Measurements from ENCODE around the gene PAXX. TPM values are rescaled to one million over a fixed set of nuclear protein-coding genes. Genes with fewer than 3 reads are reported as not detected.

PAXX gene
- total RNA-seq, 4 donors from 2014 or later: 49.3 to 85.2 (median 66.0) TPM

DNA sequence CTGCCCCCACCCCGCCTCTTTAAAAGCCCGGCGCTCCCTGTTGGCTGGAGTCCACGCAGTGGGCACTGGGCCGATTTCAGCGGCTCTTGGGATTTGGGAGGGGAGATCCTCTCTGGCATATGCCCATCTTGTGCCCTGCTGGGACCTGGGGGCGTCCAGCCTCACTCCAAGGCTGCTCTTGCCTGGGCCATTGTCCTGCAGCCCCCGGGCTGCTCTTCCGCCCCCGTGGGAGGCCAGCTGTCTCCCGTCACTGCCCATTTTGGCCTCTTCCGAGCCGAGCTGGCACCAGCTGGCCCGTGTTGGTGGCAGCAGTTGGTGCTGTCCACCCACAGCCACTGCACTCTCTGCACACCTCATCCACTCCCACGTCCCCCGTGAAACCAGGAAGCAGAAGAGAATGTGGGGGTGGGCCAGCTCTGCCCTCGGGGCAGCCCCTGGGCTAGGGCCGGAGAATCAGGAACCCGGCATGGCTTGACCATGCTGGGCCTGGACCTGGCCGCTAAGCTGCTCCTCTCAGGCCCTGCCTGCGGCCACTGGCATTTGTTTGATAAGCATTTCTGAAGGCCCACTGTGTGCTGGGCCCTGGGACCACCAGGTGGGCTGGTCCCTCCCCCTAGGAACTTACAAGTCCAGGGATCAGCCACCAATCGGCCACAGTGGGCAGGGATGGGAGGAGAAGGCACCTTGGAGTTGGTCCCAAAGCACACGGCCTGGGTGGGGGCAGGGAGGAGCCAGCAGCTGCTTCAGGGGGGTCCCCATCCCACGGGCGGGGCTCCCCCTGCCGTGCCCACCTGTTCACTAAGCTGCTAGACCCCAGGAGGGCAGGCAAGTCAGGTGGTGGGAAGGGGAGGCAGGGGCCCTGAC lies 45.0 kb upstream of the PAXX start:
- in situ Hi-C loops (cut with MboI; ENCODE audit: low pct_ligation_motif_present in 1 of 4, low pct_unique_long_range_greater_than_20kb in 1 of 4, low sequenced_read_pairs in 3 of 4): no loop called here
- DNase-seq: no peak
- Histone ChIP-seq H3K9me3 (no peaks in the 10 kb centered on the region), H3K36me3 (peaks cover 0 to 5% (median 3%) of the 10 kb centered on the region in 4 donors), H3K4me3 (no peak overlapping the region), H3K27ac (peak overlapping the region in 3 of 4 donors; percentile 90 to 93 (median 93)), H3K27me3 (no peaks in the 10 kb centered on the region), H3K4me1 (peaks cover 10 to 47% (median 33%) of the 10 kb centered on the region in 4 donors)
- WGBS, 2 donors (ENCODE audit: low coverage in 1 of 2): 73% methylated on average over 24 of the region's 26 CpGs; no CpG with 5 or more reads in 1 of the 2 donors
- no peak for TF ChIP-seq POLR2A (IDR thresholded peaks at IDR 0.05)
- no peak for TF ChIP-seq POLR2AphosphoS5 (IDR thresholded peaks at IDR 0.05)
- TF ChIP-seq EP300 (IDR thresholded peaks at IDR 0.05; ENCODE audit: low read depth): no peak
- no peak for TF ChIP-seq CTCF (IDR thresholded peaks at IDR 0.05)
- intact Hi-C loops (cut with DNase I; ENCODE audit: low total_unique reads): loop anchor here (5.0 to 10.0 kb wide), 2 partner anchors 82 to 85 kb away; partner anchors contain the start of genes EDF1 and FUT7

DNA sequence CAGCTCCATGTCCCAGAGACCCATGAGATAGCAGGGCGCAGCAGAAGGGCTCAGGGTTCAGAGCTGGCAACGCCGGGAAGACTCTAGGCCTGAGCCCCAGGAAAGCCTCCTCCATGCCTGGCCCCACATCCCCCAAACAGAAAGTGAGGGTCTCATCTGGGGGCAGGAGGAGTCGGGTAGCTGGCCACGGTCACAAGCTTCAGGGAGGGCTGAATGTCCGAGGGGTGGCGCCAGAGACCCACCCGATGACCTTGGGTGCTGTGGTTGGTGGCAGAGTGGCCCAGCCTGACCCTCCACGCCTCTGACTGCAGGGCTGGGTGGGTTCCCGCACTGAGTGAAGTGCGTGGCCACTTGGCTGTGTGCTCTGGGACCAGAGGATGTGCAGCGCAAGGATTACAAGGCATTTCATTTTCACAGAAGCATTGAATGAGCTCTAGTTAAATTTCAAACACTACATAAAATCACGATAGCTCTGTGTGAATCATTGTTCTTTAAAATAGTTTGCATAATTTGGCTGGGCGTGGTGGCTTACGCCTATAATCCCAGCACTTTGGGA lies 44.2 kb upstream of the PAXX start:
- TF ChIP-seq CTCF (IDR thresholded peaks at IDR 0.05): peak in 3 of 5 experiments; percentile 11 to 48 (median 27)
- TF ChIP-seq POLR2A (IDR thresholded peaks at IDR 0.05): no peak
- no peak overlapping the region for H3K4me3 ChIP-seq
- in situ Hi-C loops (cut with MboI; ENCODE audit: low pct_ligation_motif_present in 1 of 4, low pct_unique_long_range_greater_than_20kb in 1 of 4, low sequenced_read_pairs in 3 of 4) (no loop called here), intact Hi-C loops (cut with DNase I; ENCODE audit: low total_unique reads) (loop anchor here (5.0 to 10.0 kb wide), 2 partner anchors 83 to 84 kb away; partner anchors contain the start of genes EDF1 and FUT7)
- DNase-seq: peak; percentile 64
- H3K27me3 ChIP-seq: no peaks in the 10 kb centered on the region
- peaks cover 6 to 42% (median 30%) of the 10 kb centered on the region in 4 donors for H3K4me1 ChIP-seq
- H3K9me3 ChIP-seq: no peaks in the 10 kb centered on the region
- peak overlapping the region; percentile 90 to 93 (median 92) for H3K27ac ChIP-seq
- 29% methylated on average over 13 of the region's 15 CpGs; no CpG with 5 or more reads in 1 of the 2 donors for WGBS, 2 donors (ENCODE audit: low coverage in 1 of 2)
- H3K36me3 ChIP-seq: no peaks in the 10 kb centered on the region

- in situ Hi-C loops (cut with MboI; ENCODE audit: low pct_ligation_motif_present in 1 of 4, low pct_unique_long_range_greater_than_20kb in 1 of 4, low sequenced_read_pairs in 3 of 4): no loop called here
- no peak for TF ChIP-seq POLR2A (IDR thresholded peaks at IDR 0.05)
- no peak for TF ChIP-seq POLR2AphosphoS5 (IDR thresholded peaks at IDR 0.05)
- TF ChIP-seq CTCF (IDR thresholded peaks at IDR 0.05): no peak
- no peak for TF ChIP-seq EP300 (IDR thresholded peaks at IDR 0.05; ENCODE audit: low read depth)
- no peaks in the 10 kb centered on the region for H3K9me3 ChIP-seq
- no peaks in the 10 kb centered on the region for H3K36me3 ChIP-seq
- intact Hi-C loops (cut with DNase I; ENCODE audit: low total_unique reads): loop anchor here (5.0 to 10.0 kb wide), 2 partner anchors 83 to 85 kb away; partner anchors contain the start of genes EDF1 and FUT7
- no peaks in the 10 kb centered on the region for H3K27me3 ChIP-seq
- peaks cover 3 to 36% (median 23%) of the 10 kb centered on the region in 4 donors for H3K4me1 ChIP-seq
- no peak for DNase-seq
- H3K4me3 ChIP-seq: peak overlapping the region; percentile 35 to 57 (median 52)
- WGBS, 2 donors (ENCODE audit: low coverage in 1 of 2): 7 to 11% methylated on average over 5 to 21 of the region's 22 CpGs
- peak overlapping the region; percentile 90 to 93 (median 92) for H3K27ac ChIP-seq
Measured at GRCh38 chr9:136949239-136949816, 42.9 kb upstream of the PAXX start.

Measured in transverse colon (tissue), 4 donors.